Neural progenitor cell (in vitro differentiated cells): ENCODE results near the gene CACNA1D. TPM values are rescaled to one million over a fixed set of nuclear protein-coding genes. Genes with fewer than 3 reads are reported as not detected.
A peak's percentile ranks its signal among the peaks of the same experiment; 100 is the strongest.

Experiments
- DNase-seq: peaks from one replicate; pipeline ENCODE4 v3.0.0-alpha.2; 2016; ENCODE audit warnings: low spot score
- H2AFZ ChIP-seq: fragments of 200-600 bp; sonication (generic); replicated peaks from 2 replicates; pipeline ENCODE4 v1.6.1; 2016; ENCODE audit warnings: antibody characterized with exemption
- H3F3A ChIP-seq: fragments of 200-600 bp; sonication (generic); 2 replicates; pipeline ENCODE4 v1.6.1; 2016; ENCODE audit warnings: antibody characterized with exemption, low read depth
- H3K27ac ChIP-seq: fragments of 200-600 bp; sonication (generic); 2 replicates; pipeline ENCODE4 v1.5.1; 2016; ENCODE audit warnings: mild to moderate bottlenecking
- H3K27me3 ChIP-seq: fragments of 200-600 bp; sonication (generic); 2 replicates; pipeline ENCODE4 v1.6.1; 2016; ENCODE audit warnings: mild to moderate bottlenecking, moderate library complexity
- H3K36me3 ChIP-seq: fragments of 200-600 bp; sonication (generic); 2 replicates; pipeline ENCODE4 v1.5.1; 2016
- H3K4me1 ChIP-seq: fragments of 200-600 bp; sonication (generic); 2 replicates; pipeline ENCODE4 v1.6.1; 2016; ENCODE audit warnings: mixed run types
- H3K4me2 ChIP-seq: fragments of 200-600 bp; sonication (generic); 2 replicates; pipeline ENCODE4 v1.6.1; 2016
- H3K4me3 ChIP-seq: fragments of 200-600 bp; sonication (generic); 2 replicates; pipeline ENCODE4 v1.5.1; 2016
- H3K79me2 ChIP-seq: fragments of 200-600 bp; sonication (generic); 2 replicates; pipeline ENCODE4 v1.6.1; 2016; ENCODE audit warnings: low read depth
- H3K9ac ChIP-seq: fragments of 200-600 bp; sonication (generic); 2 replicates; pipeline ENCODE4 v1.6.1; 2016
- H3K9me3 ChIP-seq: fragments of 200-600 bp; sonication (generic); 2 replicates; pipeline ENCODE4 v1.5.1; 2016; ENCODE audit warnings: low read depth
- H4K20me1 ChIP-seq: fragments of 200-600 bp; sonication (generic); 2 replicates; pipeline ENCODE4 v1.6.1; 2016; ENCODE audit warnings: low read depth
- H3K27ac Mint-ChIP-seq: 3 replicates; pipeline ENCODE4 v1.8.0; 2021; ENCODE audit warnings: mixed read lengths
- H3K27me3 Mint-ChIP-seq: 2 replicates; pipeline ENCODE4 v1.8.0; 2022; ENCODE audit warnings: low read depth, mild to moderate bottlenecking, inconsistent platforms, moderate library complexity, mixed read lengths; ENCODE audit not compliant: insufficient read depth
- H3K36me3 Mint-ChIP-seq: 3 replicates; pipeline ENCODE4 v1.8.0; 2021; ENCODE audit warnings: mixed read lengths
- H3K4me1 Mint-ChIP-seq: 3 replicates; pipeline ENCODE4 v1.8.0; 2021; ENCODE audit warnings: mixed read lengths
- H3K4me3 Mint-ChIP-seq: 3 replicates; pipeline ENCODE4 v1.8.0; 2021; ENCODE audit warnings: mild to moderate bottlenecking, moderate library complexity, mixed read lengths
- H3K9me3 Mint-ChIP-seq: 3 replicates; pipeline ENCODE4 v1.8.0; 2020; ENCODE audit warnings: mixed read lengths
- EZH2 ChIP-seq: fragments of 200-600 bp; sonication (generic); IDR thresholded peaks from 2 replicates; pipeline ENCODE4 v1.6.1; 2017; ENCODE audit warnings: antibody characterized with exemption, mild to moderate bottlenecking, moderate library complexity
- EZH2phosphoT487 ChIP-seq: fragments of 200-600 bp; sonication (generic); IDR thresholded peaks from 2 replicates; pipeline ENCODE4 v1.6.1; 2017; ENCODE audit warnings: antibody characterized with exemption
- total RNA-seq: library from RNA; depleted of rRNA; stranded (reverse); fragments of >200 nt; gene quantifications from 2 replicates; pipeline ENCODE4 v1.2.3, GENCODE V29; 2015; ENCODE audit warnings: low replicate concordance
- TF ChIP-seq, protein P1 (sequence below): fragments of 200-600 bp; sonication (generic); IDR thresholded peaks from 2 replicates; pipeline ENCODE4 v1.5.1; 2017; ENCODE audit warnings: antibody characterized with exemption, mild to moderate bottlenecking

The CACNA1D gene
- total RNA-seq, 1 donor from 2014 or later, result 4.7 TPM

DNA sequence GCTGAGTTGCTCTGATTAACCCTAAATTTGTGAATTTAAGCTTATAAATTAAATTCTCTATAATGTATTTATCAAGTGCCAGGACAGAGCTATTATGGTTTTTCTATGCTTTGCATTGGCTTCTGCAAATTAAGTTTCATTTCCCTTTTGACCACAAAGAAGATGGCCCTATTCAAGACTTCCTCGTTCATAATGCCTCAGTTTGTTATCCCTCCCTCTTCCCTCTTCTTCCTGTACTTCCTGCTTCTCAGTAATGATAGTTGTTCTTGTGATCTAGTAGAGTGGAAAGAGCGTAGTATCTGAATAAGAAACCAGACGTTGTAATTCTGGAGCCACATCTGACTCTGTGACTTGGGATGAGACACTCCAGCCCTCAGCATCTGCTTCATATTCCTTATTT is 118.7 kb downstream of the CACNA1D start:
- peaks cover 11% of the 10 kb centered on the region for H3K4me1 ChIP-seq
- H3K27me3 ChIP-seq, result no peaks in the 10 kb centered on the region
- Mint-ChIP-seq H3K27ac (no peak overlapping the region), H3K4me1 (peaks cover 7% of the 10 kb centered on the region), H3K9me3 (peaks cover 2% of the 10 kb centered on the region), H3K27me3 (peaks cover 2% of the 10 kb centered on the region), H3K4me3 (no peak overlapping the region), H3K36me3 (no peaks in the 10 kb centered on the region)
- H2AFZ ChIP-seq, result no peak overlapping the region
- no peaks in the 10 kb centered on the region for H3K79me2 ChIP-seq
- no peaks in the 10 kb centered on the region for H3K9me3 ChIP-seq
- no peaks in the 10 kb centered on the region for H3K36me3 ChIP-seq
- no peaks in the 10 kb centered on the region for H3F3A ChIP-seq
- H3K4me2 ChIP-seq, result no peak overlapping the region
- no peak overlapping the region for H3K9ac ChIP-seq
- TF ChIP-seq EZH2, result no peak
- TF ChIP-seq, protein P1, sequence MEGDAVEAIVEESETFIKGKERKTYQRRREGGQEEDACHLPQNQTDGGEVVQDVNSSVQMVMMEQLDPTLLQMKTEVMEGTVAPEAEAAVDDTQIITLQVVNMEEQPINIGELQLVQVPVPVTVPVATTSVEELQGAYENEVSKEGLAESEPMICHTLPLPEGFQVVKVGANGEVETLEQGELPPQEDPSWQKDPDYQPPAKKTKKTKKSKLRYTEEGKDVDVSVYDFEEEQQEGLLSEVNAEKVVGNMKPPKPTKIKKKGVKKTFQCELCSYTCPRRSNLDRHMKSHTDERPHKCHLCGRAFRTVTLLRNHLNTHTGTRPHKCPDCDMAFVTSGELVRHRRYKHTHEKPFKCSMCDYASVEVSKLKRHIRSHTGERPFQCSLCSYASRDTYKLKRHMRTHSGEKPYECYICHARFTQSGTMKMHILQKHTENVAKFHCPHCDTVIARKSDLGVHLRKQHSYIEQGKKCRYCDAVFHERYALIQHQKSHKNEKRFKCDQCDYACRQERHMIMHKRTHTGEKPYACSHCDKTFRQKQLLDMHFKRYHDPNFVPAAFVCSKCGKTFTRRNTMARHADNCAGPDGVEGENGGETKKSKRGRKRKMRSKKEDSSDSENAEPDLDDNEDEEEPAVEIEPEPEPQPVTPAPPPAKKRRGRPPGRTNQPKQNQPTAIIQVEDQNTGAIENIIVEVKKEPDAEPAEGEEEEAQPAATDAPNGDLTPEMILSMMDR, result no peak
- no peak for TF ChIP-seq EZH2phosphoT487
- H4K20me1 ChIP-seq, result no peaks in the 10 kb centered on the region
- H3K4me3 ChIP-seq, result no peak overlapping the region
- DNase-seq, result no peak
- no peak overlapping the region for H3K27ac ChIP-seq

DNA sequence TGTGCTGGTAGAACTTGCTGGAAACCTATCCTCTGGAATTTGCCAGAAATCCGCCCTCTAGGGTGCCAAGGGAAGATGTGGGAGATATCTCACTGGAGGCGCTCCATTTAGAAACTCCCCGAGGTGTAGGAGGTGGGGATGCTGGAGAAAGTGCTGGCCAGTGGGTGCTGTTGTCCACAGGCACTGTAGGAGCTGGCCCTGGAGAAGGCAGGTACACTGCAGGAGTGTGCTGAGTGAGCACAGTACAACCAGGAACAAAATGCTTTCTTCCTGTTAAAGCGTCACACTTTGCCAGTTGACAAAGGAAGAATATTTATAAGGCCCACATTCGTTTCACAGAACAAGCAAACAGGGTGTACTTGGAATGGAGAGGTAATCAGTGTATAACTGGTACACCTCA is 119.9 kb downstream of the CACNA1D start:
- Histone ChIP-seq H3K36me3 (no peaks in the 10 kb centered on the region), H3K4me1 (peaks cover 11% of the 10 kb centered on the region), H3K27me3 (no peaks in the 10 kb centered on the region), H2AFZ (no peak overlapping the region), H3K4me3 (no peak overlapping the region), H3K9me3 (no peaks in the 10 kb centered on the region), H3K9ac (no peak overlapping the region), H3F3A (no peaks in the 10 kb centered on the region), H3K27ac (no peak overlapping the region), H3K4me2 (no peak overlapping the region), H4K20me1 (no peaks in the 10 kb centered on the region), H3K79me2 (no peaks in the 10 kb centered on the region)
- DNase-seq, result no peak
- no peak overlapping the region for H3K4me3 Mint-ChIP-seq
- no peaks in the 10 kb centered on the region for H3K36me3 Mint-ChIP-seq
- H3K9me3 Mint-ChIP-seq, result no peaks in the 10 kb centered on the region
- H3K27ac Mint-ChIP-seq, result no peak overlapping the region
- H3K27me3 Mint-ChIP-seq, result peaks cover 2% of the 10 kb centered on the region
- TF ChIP-seq EZH2 (no peak), EZH2phosphoT487 (no peak)
- TF ChIP-seq, protein P1, result no peak
- peaks cover 7% of the 10 kb centered on the region for H3K4me1 Mint-ChIP-seq

DNA sequence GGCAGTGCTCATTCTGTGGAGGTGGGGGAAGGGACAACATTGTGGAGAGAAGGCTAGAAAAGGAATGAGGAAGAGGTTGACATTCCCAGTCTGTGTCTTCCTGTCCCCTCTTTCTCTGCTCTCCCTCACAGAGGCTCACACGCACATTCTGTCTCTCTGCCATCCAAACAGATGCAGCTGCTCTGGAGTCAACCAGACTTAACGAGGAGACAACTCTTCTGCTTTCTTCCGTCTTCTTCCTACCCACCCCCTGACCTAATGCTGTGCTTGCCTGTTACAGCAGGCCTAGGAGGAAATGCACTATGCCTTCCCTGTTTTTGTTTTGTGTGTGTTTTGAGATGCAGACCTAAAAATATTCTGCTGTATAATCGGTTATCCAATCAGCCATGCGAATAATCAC is 121.9 kb downstream of the CACNA1D start:
- no peak for DNase-seq
- no peaks in the 10 kb centered on the region for H3F3A ChIP-seq
- H3K9me3 Mint-ChIP-seq, result no peaks in the 10 kb centered on the region
- no peaks in the 10 kb centered on the region for H4K20me1 ChIP-seq
- no peak overlapping the region for H3K9ac ChIP-seq
- no peak overlapping the region for H3K27ac ChIP-seq
- no peak overlapping the region for H3K27ac Mint-ChIP-seq
- no peaks in the 10 kb centered on the region for H3K36me3 Mint-ChIP-seq
- peaks cover 7% of the 10 kb centered on the region for H3K4me1 Mint-ChIP-seq
- H3K4me2 ChIP-seq, result no peak overlapping the region
- TF ChIP-seq, protein P1, result no peak
- TF ChIP-seq EZH2phosphoT487 (no peak), EZH2 (no peak)
- H3K4me1 ChIP-seq, result peaks cover 11% of the 10 kb centered on the region
- H3K27me3 ChIP-seq, result no peaks in the 10 kb centered on the region
- no peaks in the 10 kb centered on the region for H3K36me3 ChIP-seq
- peak overlapping the region; percentile 18 for H2AFZ ChIP-seq
- H3K4me3 ChIP-seq, result no peak overlapping the region
- H3K79me2 ChIP-seq, result no peaks in the 10 kb centered on the region
- no peaks in the 10 kb centered on the region for H3K9me3 ChIP-seq
- peaks cover 2% of the 10 kb centered on the region for H3K27me3 Mint-ChIP-seq
- H3K4me3 Mint-ChIP-seq, result no peak overlapping the region
